Measurements from ENCODE around the gene TSEN2. TPM values are rescaled to one million over a fixed set of nuclear protein-coding genes. Genes with fewer than 3 reads are reported as not detected.
"Not testable (repeated sequence)": the region's sequence is repeated elsewhere in the genome, so short reads cannot be mapped to it uniquely, and the experiment has no call there.

Gene TSEN2
- total RNA-seq, 4 donors from 2014 or later: 13.6 to 26.1 (median 15.3) TPM

- no peak for TF ChIP-seq EP300 (IDR thresholded peaks at IDR 0.05)
- no peak for TF ChIP-seq POLR2AphosphoS5 (IDR thresholded peaks at IDR 0.05)
- no peak for TF ChIP-seq POLR2A (IDR thresholded peaks at IDR 0.05)
- no peak for TF ChIP-seq CTCF (IDR thresholded peaks at IDR 0.05)
- WGBS: 87% methylated on average over 18 of the region's 18 CpGs
These were observed 19.0 kb upstream of the TSEN2 start for GRCh38 chr3:12465151-12465835.

GRCh38 chr3:12465836-12466225, 18.4 kb upstream of the TSEN2 start:
- Histone ChIP-seq H3K36me3 (no peaks in the 10 kb centered on the region), H3K4me1 (no peaks in the 10 kb centered on the region), H3K27ac (no peak overlapping the region), H3K27me3 (no peaks in the 10 kb centered on the region), H3K9me3 (no peaks in the 10 kb centered on the region), H3K4me3 (no peak overlapping the region)
- 37% methylated on average over 4 of the region's 4 CpGs for WGBS
- no peak for TF ChIP-seq POLR2AphosphoS5 (IDR thresholded peaks at IDR 0.05)
- TF ChIP-seq CTCF (IDR thresholded peaks at IDR 0.05): no peak
- TF ChIP-seq POLR2A (IDR thresholded peaks at IDR 0.05): no peak
- TF ChIP-seq EP300 (IDR thresholded peaks at IDR 0.05): no peak
- no peak for DNase-seq (ENCODE audit: low spot score in 2 of 2)

More at GRCh38 chr3:12465151-12465835, 19.0 kb upstream of the TSEN2 start:
- Histone ChIP-seq H3K4me1 (no peaks in the 10 kb centered on the region), H3K9me3 (no peaks in the 10 kb centered on the region), H3K27ac (no peak overlapping the region), H3K4me3 (no peak overlapping the region), H3K27me3 (no peaks in the 10 kb centered on the region), H3K36me3 (no peaks in the 10 kb centered on the region)
- DNase-seq (ENCODE audit: low spot score in 2 of 2): no peak

- Histone ChIP-seq H3K27ac (no peak overlapping the region), H3K9me3 (no peaks in the 10 kb centered on the region), H3K36me3 (no peaks in the 10 kb centered on the region), H3K4me1 (no peaks in the 10 kb centered on the region), H3K4me3 (no peak overlapping the region), H3K27me3 (no peaks in the 10 kb centered on the region)
- no peak for TF ChIP-seq POLR2A (IDR thresholded peaks at IDR 0.05)
- no peak for TF ChIP-seq EP300 (IDR thresholded peaks at IDR 0.05)
- WGBS: 75% methylated on average over 2 of the region's 2 CpGs
- DNase-seq (ENCODE audit: low spot score in 2 of 2): no peak
These were observed 16.5 kb upstream of the TSEN2 start for GRCh38 chr3:12467746-12468145.

- WGBS: 90% methylated on average over 4 of the region's 6 CpGs
- no peaks in the 10 kb centered on the region for H3K9me3 ChIP-seq
- TF ChIP-seq POLR2A (IDR thresholded peaks at IDR 0.05): no peak
- no peak for TF ChIP-seq CTCF (IDR thresholded peaks at IDR 0.05)
- TF ChIP-seq EP300 (IDR thresholded peaks at IDR 0.05): no peak
- no peak for TF ChIP-seq POLR2AphosphoS5 (IDR thresholded peaks at IDR 0.05)
- no peaks in the 10 kb centered on the region for H3K27me3 ChIP-seq
- no peaks in the 10 kb centered on the region for H3K36me3 ChIP-seq
- no peak overlapping the region for H3K4me3 ChIP-seq
- DNase-seq (ENCODE audit: low spot score in 2 of 2): no peak
- H3K4me1 ChIP-seq: no peaks in the 10 kb centered on the region
- no peak overlapping the region for H3K27ac ChIP-seq
These were observed 16.0 kb upstream of the TSEN2 start for GRCh38 chr3:12468276-12468675.

GRCh38 chr3:12468757-12469156, 15.5 kb upstream of the TSEN2 start:
- no peaks in the 10 kb centered on the region for H3K36me3 ChIP-seq
- no peak for TF ChIP-seq POLR2AphosphoS5 (IDR thresholded peaks at IDR 0.05)
- TF ChIP-seq CTCF (IDR thresholded peaks at IDR 0.05): no peak
- TF ChIP-seq POLR2A (IDR thresholded peaks at IDR 0.05): no peak
- no peak for TF ChIP-seq EP300 (IDR thresholded peaks at IDR 0.05)
- H3K27ac ChIP-seq: no peak overlapping the region
- whole genome bisulfite sequencing: 70% methylated on average over 2 of the region's 2 CpGs
- DNase-seq (ENCODE audit: low spot score in 2 of 2): no peak
- H3K9me3 ChIP-seq: no peaks in the 10 kb centered on the region
- H3K27me3 ChIP-seq: no peaks in the 10 kb centered on the region
- no peak overlapping the region for H3K4me3 ChIP-seq
- no peaks in the 10 kb centered on the region for H3K4me1 ChIP-seq

- H3K27ac ChIP-seq, H3K9me3 ChIP-seq, H3K36me3 ChIP-seq, H3K4me1 ChIP-seq, H3K4me3 ChIP-seq, H3K27me3 ChIP-seq: not testable (repeated sequence)
- DNase-seq (ENCODE audit: low spot score in 2 of 2): peak in 1 of 2 donors; percentile 6
- WGBS: 94% methylated on average over 7 of the region's 7 CpGs
These were observed 15.1 kb upstream of the TSEN2 start for GRCh38 chr3:12469222-12469621.

Measured in suprapubic skin (tissue), 4 donors.